ENCODE measurements around the gene MT1G.

The MT1G gene

DNA sequence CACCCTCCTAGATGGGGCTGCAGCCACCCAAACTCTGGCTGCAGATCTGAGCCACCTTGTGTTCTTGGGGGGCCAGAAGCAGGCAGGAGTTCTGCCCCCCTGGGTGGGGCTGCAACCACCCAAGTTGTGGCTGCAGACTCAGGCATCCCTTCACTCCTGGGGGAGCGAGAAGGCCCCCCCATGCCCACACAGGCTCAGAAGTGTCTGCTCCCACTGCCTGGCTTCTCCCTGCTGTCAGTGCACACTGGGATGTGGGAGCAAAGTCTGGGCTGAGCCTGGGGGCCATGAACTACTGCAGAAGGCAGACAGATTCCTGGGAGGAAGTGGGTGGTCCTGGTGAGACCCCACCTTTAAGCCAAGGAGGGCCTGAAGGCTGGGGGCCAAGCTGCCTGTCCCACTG lies 27.4 kb upstream of the MT1G start:
- TF ChIP-seq YY1 (IDR thresholded peaks at IDR 0.05; ENCODE audit: low read depth) (no peak), ZBTB7A (IDR thresholded peaks at IDR 0.05; ENCODE audit: low read depth) (no peak), FOXM1 (IDR thresholded peaks at IDR 0.05; ENCODE audit: borderline replicate concordance, low read depth) (no peak), EP300 (IDR thresholded peaks at IDR 0.05; ENCODE audit: borderline replicate concordance) (no peak), CEBPB (IDR thresholded peaks at IDR 0.05) (no peak), CREB1 (IDR thresholded peaks at IDR 0.05; ENCODE audit: low read depth) (no peak), EGR1 (IDR thresholded peaks at IDR 0.05) (no peak), TEAD4 (IDR thresholded peaks at IDR 0.05) (no peak), TCF12 (IDR thresholded peaks at IDR 0.05; ENCODE audit: low read depth) (no peak), NFIC (IDR thresholded peaks at IDR 0.05) (no peak), RAD21 (IDR thresholded peaks at IDR 0.05; ENCODE audit: low read depth) (no peak)
- TF ChIP-seq, protein P1, sequence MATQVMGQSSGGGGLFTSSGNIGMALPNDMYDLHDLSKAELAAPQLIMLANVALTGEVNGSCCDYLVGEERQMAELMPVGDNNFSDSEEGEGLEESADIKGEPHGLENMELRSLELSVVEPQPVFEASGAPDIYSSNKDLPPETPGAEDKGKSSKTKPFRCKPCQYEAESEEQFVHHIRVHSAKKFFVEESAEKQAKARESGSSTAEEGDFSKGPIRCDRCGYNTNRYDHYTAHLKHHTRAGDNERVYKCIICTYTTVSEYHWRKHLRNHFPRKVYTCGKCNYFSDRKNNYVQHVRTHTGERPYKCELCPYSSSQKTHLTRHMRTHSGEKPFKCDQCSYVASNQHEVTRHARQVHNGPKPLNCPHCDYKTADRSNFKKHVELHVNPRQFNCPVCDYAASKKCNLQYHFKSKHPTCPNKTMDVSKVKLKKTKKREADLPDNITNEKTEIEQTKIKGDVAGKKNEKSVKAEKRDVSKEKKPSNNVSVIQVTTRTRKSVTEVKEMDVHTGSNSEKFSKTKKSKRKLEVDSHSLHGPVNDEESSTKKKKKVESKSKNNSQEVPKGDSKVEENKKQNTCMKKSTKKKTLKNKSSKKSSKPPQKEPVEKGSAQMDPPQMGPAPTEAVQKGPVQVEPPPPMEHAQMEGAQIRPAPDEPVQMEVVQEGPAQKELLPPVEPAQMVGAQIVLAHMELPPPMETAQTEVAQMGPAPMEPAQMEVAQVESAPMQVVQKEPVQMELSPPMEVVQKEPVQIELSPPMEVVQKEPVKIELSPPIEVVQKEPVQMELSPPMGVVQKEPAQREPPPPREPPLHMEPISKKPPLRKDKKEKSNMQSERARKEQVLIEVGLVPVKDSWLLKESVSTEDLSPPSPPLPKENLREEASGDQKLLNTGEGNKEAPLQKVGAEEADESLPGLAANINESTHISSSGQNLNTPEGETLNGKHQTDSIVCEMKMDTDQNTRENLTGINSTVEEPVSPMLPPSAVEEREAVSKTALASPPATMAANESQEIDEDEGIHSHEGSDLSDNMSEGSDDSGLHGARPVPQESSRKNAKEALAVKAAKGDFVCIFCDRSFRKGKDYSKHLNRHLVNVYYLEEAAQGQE (IDR thresholded peaks at IDR 0.05; ENCODE audit: low read depth), result no peak
- TF ChIP-seq, protein P2, sequence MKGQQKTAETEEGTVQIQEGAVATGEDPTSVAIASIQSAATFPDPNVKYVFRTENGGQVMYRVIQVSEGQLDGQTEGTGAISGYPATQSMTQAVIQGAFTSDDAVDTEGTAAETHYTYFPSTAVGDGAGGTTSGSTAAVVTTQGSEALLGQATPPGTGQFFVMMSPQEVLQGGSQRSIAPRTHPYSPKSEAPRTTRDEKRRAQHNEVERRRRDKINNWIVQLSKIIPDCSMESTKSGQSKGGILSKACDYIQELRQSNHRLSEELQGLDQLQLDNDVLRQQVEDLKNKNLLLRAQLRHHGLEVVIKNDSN (IDR thresholded peaks at IDR 0.05), result no peak
- TF ChIP-seq, protein P3, sequence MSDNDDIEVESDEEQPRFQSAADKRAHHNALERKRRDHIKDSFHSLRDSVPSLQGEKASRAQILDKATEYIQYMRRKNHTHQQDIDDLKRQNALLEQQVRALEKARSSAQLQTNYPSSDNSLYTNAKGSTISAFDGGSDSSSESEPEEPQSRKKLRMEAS (IDR thresholded peaks at IDR 0.05), result no peak

DNA sequence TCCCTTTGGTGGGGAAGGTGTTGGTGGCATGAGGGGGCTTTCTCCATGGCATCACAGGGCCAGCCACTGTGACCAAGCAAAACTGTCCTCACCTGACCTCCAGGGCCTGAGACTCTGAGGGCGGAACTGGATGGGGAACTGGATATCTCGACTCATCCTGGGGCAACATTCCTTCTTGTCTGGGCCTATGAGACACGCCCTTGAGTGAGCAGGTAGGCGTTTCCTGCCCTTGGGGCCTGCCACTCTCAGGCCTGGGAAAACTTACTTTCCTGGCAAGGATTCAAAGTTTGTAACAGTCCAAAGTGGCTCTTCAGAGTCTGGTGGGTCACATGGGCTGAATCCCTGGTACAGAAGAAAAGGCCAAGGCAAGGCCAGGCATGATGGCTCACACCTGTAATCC lies 24.0 kb upstream of the MT1G start:
- no peak for TF ChIP-seq TAF1 (IDR thresholded peaks at IDR 0.05; ENCODE audit: low read depth)
- TF ChIP-seq, protein P3 (IDR thresholded peaks at IDR 0.05), result peak; percentile 45; the same call in 1 of the 2 replicates
- TF ChIP-seq CREB1 (IDR thresholded peaks at IDR 0.05; ENCODE audit: low read depth), result no peak
- TF ChIP-seq CEBPB (IDR thresholded peaks at IDR 0.05), result no peak
- TF ChIP-seq NFIC (IDR thresholded peaks at IDR 0.05), result peak; percentile 88
- TF ChIP-seq, protein P1 (IDR thresholded peaks at IDR 0.05; ENCODE audit: low read depth), result no peak
- TF ChIP-seq FOXM1 (IDR thresholded peaks at IDR 0.05; ENCODE audit: borderline replicate concordance, low read depth), result peak; percentile 60; the same call in 1 of the 2 replicates
- no peak for TF ChIP-seq EGR1 (IDR thresholded peaks at IDR 0.05)
- TF ChIP-seq, protein P2 (IDR thresholded peaks at IDR 0.05), result peak; percentile 88
- no peak for TF ChIP-seq ZBTB7A (IDR thresholded peaks at IDR 0.05; ENCODE audit: low read depth)
- peak; percentile 82 for TF ChIP-seq TEAD4 (IDR thresholded peaks at IDR 0.05)
- no peak for TF ChIP-seq YY1 (IDR thresholded peaks at IDR 0.05; ENCODE audit: low read depth)
- TF ChIP-seq TCF12 (IDR thresholded peaks at IDR 0.05; ENCODE audit: low read depth), result peak; percentile 89
- no peak; the same call in 1 of the 2 replicates for TF ChIP-seq RAD21 (IDR thresholded peaks at IDR 0.05; ENCODE audit: low read depth)
- TF ChIP-seq EP300 (IDR thresholded peaks at IDR 0.05; ENCODE audit: borderline replicate concordance), result peak; percentile 91

DNA sequence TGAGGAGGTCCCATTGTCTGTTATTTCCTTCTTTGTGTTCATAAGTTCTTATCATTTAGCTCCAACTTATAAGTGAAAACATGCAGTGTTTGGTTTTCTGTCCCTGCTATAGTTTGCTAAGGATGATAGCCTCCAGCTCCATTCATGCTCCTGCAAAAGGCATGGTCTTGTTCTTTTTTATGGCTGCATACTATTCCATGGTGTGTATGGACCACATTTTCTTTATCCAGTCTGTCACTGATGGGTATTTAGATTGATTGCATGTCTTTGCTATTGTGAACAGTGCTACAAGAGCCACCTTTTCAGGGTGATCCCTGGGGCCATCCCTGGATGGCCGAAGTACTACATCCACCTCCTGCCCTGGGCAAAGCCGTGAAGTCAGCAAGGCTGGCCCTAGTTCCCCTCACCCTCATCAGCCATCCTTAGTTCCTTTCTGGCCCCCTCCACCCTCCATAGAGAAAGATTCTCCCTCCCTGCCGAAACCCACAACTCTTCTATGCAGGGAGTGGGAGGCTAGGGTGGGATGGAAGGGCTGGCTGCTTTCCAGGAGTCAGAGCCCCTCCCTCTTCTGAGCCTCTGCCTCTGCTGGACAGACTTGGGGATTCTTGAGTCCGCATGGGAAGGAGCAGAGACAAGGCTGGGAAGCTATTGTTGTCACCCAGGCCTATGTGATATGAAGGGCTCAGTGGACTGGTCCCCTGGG lies 22.7 kb upstream of the MT1G start:
- TF ChIP-seq, protein P2 (IDR thresholded peaks at IDR 0.05), result no peak
- TF ChIP-seq TCF12 (IDR thresholded peaks at IDR 0.05; ENCODE audit: low read depth) (no peak), RAD21 (IDR thresholded peaks at IDR 0.05; ENCODE audit: low read depth) (no peak), NFIC (IDR thresholded peaks at IDR 0.05) (no peak), FOXM1 (IDR thresholded peaks at IDR 0.05; ENCODE audit: borderline replicate concordance, low read depth) (no peak), CEBPB (IDR thresholded peaks at IDR 0.05) (no peak), CREB1 (IDR thresholded peaks at IDR 0.05; ENCODE audit: low read depth) (no peak), TEAD4 (IDR thresholded peaks at IDR 0.05) (no peak), EP300 (IDR thresholded peaks at IDR 0.05; ENCODE audit: borderline replicate concordance) (no peak), EGR1 (IDR thresholded peaks at IDR 0.05) (no peak), ZBTB7A (IDR thresholded peaks at IDR 0.05; ENCODE audit: low read depth) (no peak), YY1 (IDR thresholded peaks at IDR 0.05; ENCODE audit: low read depth) (no peak)
- TF ChIP-seq, protein P3 (IDR thresholded peaks at IDR 0.05), result no peak
- TF ChIP-seq, protein P1 (IDR thresholded peaks at IDR 0.05; ENCODE audit: low read depth), result no peak

Measured in Ishikawa (cell line).